HepG2 (cell line): ENCODE data around the gene IRGQ. TPM values are rescaled to one million over a fixed set of nuclear protein-coding genes. Genes with fewer than 3 reads are reported as not detected.

ENCODE experiments used
- ASH2L ChIP-seq: fragments of 300-600, 200-600 bp; sonication (generic); IDR thresholded peaks from 2 replicates; pipeline ENCODE4 v1.7.0; 2017; ENCODE audit warnings: low read depth, mild to moderate bottlenecking, moderate library complexity, mixed read lengths, low read length; ENCODE audit not compliant: insufficient read length
- ELF1 ChIP-seq: sonication (generic); formaldehyde crosslinking; IDR thresholded peaks from 2 replicates; pipeline ENCODE4 v1.4.0; 2020; ENCODE audit warnings: missing genetic modification reagents
- GATAD1 ChIP-seq: IDR thresholded peaks from 2 replicates; pipeline ENCODE4 v1.6.1; 2016; ENCODE audit warnings: missing genetic modification reagents, missing compliant biosample characterization
- PHF5A ChIP-seq: IDR thresholded peaks from one replicate; pipeline ENCODE4 v1.6.1; 2018; ENCODE audit warnings: low read depth, missing genetic modification reagents; ENCODE audit not compliant: unreplicated experiment
- RBM22 ChIP-seq: fragments of 200-400 bp; formaldehyde crosslinking; optimal IDR thresholded peaks from 2 replicates; pipeline ENCODE3; 2017; ENCODE audit warnings: mild to moderate bottlenecking, low read length, moderate library complexity
- TSC22D2 ChIP-seq: sonication (generic); formaldehyde crosslinking; IDR thresholded peaks from 2 replicates; pipeline ENCODE4 v1.5.1; 2020; ENCODE audit warnings: missing genetic modification reagents, mild to moderate bottlenecking, borderline replicate concordance
- ZBTB38 ChIP-seq: sonication (generic); formaldehyde crosslinking; IDR thresholded peaks from 2 replicates; pipeline ENCODE4 v1.5.1; 2020; ENCODE audit warnings: mild to moderate bottlenecking, missing genetic modification reagents
- ZBTB7B ChIP-seq: sonication (generic); formaldehyde crosslinking; IDR thresholded peaks from 2 replicates; pipeline ENCODE4 v1.4.0; 2020; ENCODE audit warnings: missing genetic modification reagents
- ZNF552 ChIP-seq: sonication (generic); formaldehyde crosslinking; IDR thresholded peaks from 2 replicates; pipeline ENCODE4 v1.9.0; 2022; ENCODE audit warnings: missing genetic modification reagents, mild to moderate bottlenecking, borderline replicate concordance
- ZNF572 ChIP-seq: sonication (generic); formaldehyde crosslinking; IDR thresholded peaks from 2 replicates; pipeline ENCODE4 v1.5.1; 2020; ENCODE audit warnings: mild to moderate bottlenecking, missing genetic modification reagents
- ZNF619 ChIP-seq: sonication (generic); formaldehyde crosslinking; IDR thresholded peaks from 2 replicates; pipeline ENCODE4 v1.4.0; 2020; ENCODE audit warnings: mild to moderate bottlenecking, missing genetic modification reagents
- ZNF766 ChIP-seq: sonication (generic); formaldehyde crosslinking; IDR thresholded peaks from 2 replicates; pipeline ENCODE4 v1.5.0; 2020; ENCODE audit warnings: missing genetic modification reagents, borderline replicate concordance
- ZSCAN12 ChIP-seq: sonication (generic); formaldehyde crosslinking; IDR thresholded peaks from 2 replicates; pipeline ENCODE4 v1.9.0; 2021; ENCODE audit warnings: mild to moderate bottlenecking, missing genetic modification reagents
- ZSCAN9 ChIP-seq: IDR thresholded peaks from 2 replicates; pipeline ENCODE4 v1.6.1; 2016; ENCODE audit warnings: borderline replicate concordance
- polyA plus RNA-seq, 8 experiments: library from polyadenylated mRNA; depleted of rRNA in 3 of 8; stranded (reverse) in 7 of 8; unstranded in 1 of 8; fragments of >200 nt; fragmentation: Illumina TruSeq in 4 of 8; extraction: Trizol in 4 of 8; gene quantifications; 2 replicates each; pipeline versions ENCODE4 v1.2.1 to v1.2.3, GENCODE V29; 2011 to 2016; ENCODE audit warnings: low read depth in 4 of 8, missing spikeins in 1 of 8, mixed read lengths in 1 of 8; ENCODE audit not compliant: insufficient read depth in 1 of 8
- total RNA-seq, 5 experiments: library from RNA; depleted of rRNA; stranded (reverse); fragments of >200 nt; fragmentation: Illumina TruSeq; extraction: Trizol; gene quantifications; 2 replicates each; pipeline ENCODE4 v1.2.3, GENCODE V29; 2016; ENCODE audit warnings: low read depth in 1 of 5
- TF ChIP-seq, protein P1 (sequence below): sonication (generic); formaldehyde crosslinking; IDR thresholded peaks from 2 replicates; pipeline ENCODE4 v1.4.0; 2020; ENCODE audit warnings: missing genetic modification reagents
- TF ChIP-seq, protein P2 (sequence below): sonication (generic); formaldehyde crosslinking; IDR thresholded peaks from 2 replicates; pipeline ENCODE4 v1.4.0; 2020; ENCODE audit warnings: mild to moderate bottlenecking, missing genetic modification reagents
- TF ChIP-seq, protein P3 (sequence below): sonication (generic); formaldehyde crosslinking; IDR thresholded peaks from 2 replicates; pipeline ENCODE4 v1.5.1; 2020; ENCODE audit warnings: mild to moderate bottlenecking, moderate library complexity, missing genetic modification reagents
- TF ChIP-seq, protein P4 (sequence below): sonication (generic); formaldehyde crosslinking; IDR thresholded peaks from 2 replicates; pipeline ENCODE4 v1.4.0; 2020; ENCODE audit warnings: missing genetic modification reagents
- TF ChIP-seq, protein P5 (sequence below): sonication (generic); formaldehyde crosslinking; IDR thresholded peaks from 2 replicates; pipeline ENCODE4 v1.4.0; 2020; ENCODE audit warnings: missing genetic modification reagents

IRGQ gene
- total and polyA plus RNA-seq, 2 of the 13 experiments (the other 11 are each of a cell fraction or from before 2014, with no cell fraction given): 11.6 to 12.4 TPM

DNA sequence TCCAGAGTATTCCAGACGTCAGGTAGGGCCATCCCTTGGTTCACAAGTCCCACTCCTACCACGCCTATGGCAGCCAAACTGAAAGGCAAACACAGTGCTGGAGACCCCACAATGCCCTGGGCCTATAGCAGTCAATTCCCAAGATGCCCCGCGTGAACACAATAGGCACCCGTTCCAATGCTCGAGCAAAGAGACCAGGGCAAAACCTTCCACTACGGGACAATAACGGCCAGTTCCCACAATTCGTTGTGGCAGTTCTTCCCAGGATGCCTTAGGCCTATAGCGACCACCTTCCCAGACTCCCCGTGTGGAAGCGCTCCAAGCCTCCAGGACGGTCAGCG lies 23.0 kb upstream of the IRGQ start (continued):
- TF ChIP-seq ELF1 (peak; percentile 14; the same call in 1 of the 2 replicates), ZSCAN9 (no peak), ZBTB7B (CRISPR knock-in tag) (peak; percentile 3; the same call in 1 of the 2 replicates), ZNF552 (CRISPR knock-in tag) (no peak), ZNF766 (CRISPR knock-in tag) (no peak), ZSCAN12 (CRISPR knock-in tag) (no peak), ZBTB38 (CRISPR knock-in tag) (peak; percentile 40; the same call in 1 of the 2 replicates), TSC22D2 (CRISPR knock-in tag) (peak; percentile 32; the same call in 1 of the 2 replicates), GATAD1 (CRISPR knock-in tag) (peak; percentile 85; the same call in 1 of the 2 replicates), ZNF619 (CRISPR knock-in tag) (no peak), RBM22 (peak; percentile 48), PHF5A (CRISPR knock-in tag) (no peak), ZNF572 (0 out of 2 replicates have a peak, but pooled peaks have one; percentile 77), ASH2L (no peak)
- TF ChIP-seq, protein P1, sequence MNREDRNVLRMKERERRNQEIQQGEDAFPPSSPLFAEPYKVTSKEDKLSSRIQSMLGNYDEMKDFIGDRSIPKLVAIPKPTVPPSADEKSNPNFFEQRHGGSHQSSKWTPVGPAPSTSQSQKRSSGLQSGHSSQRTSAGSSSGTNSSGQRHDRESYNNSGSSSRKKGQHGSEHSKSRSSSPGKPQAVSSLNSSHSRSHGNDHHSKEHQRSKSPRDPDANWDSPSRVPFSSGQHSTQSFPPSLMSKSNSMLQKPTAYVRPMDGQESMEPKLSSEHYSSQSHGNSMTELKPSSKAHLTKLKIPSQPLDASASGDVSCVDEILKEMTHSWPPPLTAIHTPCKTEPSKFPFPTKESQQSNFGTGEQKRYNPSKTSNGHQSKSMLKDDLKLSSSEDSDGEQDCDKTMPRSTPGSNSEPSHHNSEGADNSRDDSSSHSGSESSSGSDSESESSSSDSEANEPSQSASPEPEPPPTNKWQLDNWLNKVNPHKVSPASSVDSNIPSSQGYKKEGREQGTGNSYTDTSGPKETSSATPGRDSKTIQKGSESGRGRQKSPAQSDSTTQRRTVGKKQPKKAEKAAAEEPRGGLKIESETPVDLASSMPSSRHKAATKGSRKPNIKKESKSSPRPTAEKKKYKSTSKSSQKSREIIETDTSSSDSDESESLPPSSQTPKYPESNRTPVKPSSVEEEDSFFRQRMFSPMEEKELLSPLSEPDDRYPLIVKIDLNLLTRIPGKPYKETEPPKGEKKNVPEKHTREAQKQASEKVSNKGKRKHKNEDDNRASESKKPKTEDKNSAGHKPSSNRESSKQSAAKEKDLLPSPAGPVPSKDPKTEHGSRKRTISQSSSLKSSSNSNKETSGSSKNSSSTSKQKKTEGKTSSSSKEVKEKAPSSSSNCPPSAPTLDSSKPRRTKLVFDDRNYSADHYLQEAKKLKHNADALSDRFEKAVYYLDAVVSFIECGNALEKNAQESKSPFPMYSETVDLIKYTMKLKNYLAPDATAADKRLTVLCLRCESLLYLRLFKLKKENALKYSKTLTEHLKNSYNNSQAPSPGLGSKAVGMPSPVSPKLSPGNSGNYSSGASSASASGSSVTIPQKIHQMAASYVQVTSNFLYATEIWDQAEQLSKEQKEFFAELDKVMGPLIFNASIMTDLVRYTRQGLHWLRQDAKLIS (CRISPR knock-in tag): no peak
- TF ChIP-seq, protein P2, sequence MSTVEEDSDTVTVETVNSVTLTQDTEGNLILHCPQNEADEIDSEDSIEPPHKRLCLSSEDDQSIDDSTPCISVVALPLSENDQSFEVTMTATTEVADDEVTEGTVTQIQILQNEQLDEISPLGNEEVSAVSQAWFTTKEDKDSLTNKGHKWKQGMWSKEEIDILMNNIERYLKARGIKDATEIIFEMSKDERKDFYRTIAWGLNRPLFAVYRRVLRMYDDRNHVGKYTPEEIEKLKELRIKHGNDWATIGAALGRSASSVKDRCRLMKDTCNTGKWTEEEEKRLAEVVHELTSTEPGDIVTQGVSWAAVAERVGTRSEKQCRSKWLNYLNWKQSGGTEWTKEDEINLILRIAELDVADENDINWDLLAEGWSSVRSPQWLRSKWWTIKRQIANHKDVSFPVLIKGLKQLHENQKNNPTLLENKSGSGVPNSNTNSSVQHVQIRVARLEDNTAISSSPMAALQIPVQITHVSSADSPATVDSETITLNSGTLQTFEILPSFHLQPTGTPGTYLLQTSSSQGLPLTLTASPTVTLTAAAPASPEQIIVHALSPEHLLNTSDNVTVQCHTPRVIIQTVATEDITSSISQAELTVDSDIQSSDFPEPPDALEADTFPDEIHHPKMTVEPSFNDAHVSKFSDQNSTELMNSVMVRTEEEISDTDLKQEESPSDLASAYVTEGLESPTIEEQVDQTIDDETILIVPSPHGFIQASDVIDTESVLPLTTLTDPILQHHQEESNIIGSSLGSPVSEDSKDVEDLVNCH (CRISPR knock-in tag): peak; percentile 76; the same call in 1 of the 2 replicates
- TF ChIP-seq, protein P3, sequence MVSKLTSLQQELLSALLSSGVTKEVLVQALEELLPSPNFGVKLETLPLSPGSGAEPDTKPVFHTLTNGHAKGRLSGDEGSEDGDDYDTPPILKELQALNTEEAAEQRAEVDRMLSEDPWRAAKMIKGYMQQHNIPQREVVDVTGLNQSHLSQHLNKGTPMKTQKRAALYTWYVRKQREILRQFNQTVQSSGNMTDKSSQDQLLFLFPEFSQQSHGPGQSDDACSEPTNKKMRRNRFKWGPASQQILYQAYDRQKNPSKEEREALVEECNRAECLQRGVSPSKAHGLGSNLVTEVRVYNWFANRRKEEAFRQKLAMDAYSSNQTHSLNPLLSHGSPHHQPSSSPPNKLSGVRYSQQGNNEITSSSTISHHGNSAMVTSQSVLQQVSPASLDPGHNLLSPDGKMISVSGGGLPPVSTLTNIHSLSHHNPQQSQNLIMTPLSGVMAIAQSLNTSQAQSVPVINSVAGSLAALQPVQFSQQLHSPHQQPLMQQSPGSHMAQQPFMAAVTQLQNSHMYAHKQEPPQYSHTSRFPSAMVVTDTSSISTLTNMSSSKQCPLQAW (CRISPR knock-in tag): peak; percentile 71; the same call in 1 of the 2 replicates
- TF ChIP-seq, protein P4, sequence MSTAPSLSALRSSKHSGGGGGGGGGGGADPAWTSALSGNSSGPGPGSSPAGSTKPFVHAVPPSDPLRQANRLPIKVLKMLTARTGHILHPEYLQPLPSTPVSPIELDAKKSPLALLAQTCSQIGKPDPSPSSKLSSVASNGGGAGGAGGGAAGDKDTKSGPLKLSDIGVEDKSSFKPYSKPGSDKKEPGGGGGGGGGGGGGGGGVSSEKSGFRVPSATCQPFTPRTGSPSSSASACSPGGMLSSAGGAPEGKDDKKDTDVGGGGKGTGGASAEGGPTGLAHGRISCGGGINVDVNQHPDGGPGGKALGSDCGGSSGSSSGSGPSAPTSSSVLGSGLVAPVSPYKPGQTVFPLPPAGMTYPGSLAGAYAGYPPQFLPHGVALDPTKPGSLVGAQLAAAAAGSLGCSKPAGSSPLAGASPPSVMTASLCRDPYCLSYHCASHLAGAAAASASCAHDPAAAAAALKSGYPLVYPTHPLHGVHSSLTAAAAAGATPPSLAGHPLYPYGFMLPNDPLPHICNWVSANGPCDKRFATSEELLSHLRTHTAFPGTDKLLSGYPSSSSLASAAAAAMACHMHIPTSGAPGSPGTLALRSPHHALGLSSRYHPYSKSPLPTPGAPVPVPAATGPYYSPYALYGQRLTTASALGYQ (CRISPR knock-in tag): no peak
- TF ChIP-seq, protein P5, sequence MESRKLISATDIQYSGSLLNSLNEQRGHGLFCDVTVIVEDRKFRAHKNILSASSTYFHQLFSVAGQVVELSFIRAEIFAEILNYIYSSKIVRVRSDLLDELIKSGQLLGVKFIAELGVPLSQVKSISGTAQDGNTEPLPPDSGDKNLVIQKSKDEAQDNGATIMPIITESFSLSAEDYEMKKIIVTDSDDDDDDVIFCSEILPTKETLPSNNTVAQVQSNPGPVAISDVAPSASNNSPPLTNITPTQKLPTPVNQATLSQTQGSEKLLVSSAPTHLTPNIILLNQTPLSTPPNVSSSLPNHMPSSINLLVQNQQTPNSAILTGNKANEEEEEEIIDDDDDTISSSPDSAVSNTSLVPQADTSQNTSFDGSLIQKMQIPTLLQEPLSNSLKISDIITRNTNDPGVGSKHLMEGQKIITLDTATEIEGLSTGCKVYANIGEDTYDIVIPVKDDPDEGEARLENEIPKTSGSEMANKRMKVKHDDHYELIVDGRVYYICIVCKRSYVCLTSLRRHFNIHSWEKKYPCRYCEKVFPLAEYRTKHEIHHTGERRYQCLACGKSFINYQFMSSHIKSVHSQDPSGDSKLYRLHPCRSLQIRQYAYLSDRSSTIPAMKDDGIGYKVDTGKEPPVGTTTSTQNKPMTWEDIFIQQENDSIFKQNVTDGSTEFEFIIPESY (CRISPR knock-in tag): no peak
